Trophoblast cell (in vitro differentiated cells and primary cell): ENCODE results near the gene TMPO.
A peak's percentile ranks its signal among the peaks of the same experiment; 100 is the strongest.

Source experiments
- DNase-seq, 2 donors: peaks; one replicate each; pipeline ENCODE4 v3.0.0-alpha.2; 2016
- H2AFZ ChIP-seq: 2 replicates; pipeline ENCODE4 v1.6.1; 2013; ENCODE audit warnings: low read length, moderate library complexity, mild to moderate bottlenecking; ENCODE audit not compliant: insufficient read depth, poor library complexity
- H2AK5ac ChIP-seq: 2 replicates; pipeline ENCODE4 v1.6.1; 2013; ENCODE audit warnings: mild to moderate bottlenecking, low read length
- H2BK120ac ChIP-seq: 2 replicates; pipeline ENCODE4 v1.6.1; 2013; ENCODE audit warnings: low read length, mild to moderate bottlenecking, moderate library complexity; ENCODE audit not compliant: insufficient read depth, poor library complexity
- H2BK12ac ChIP-seq: 2 replicates; pipeline ENCODE4 v1.6.1; 2013; ENCODE audit warnings: mild to moderate bottlenecking, low read length, moderate library complexity
- H2BK5ac ChIP-seq: 2 replicates; pipeline ENCODE4 v1.6.1; 2013; ENCODE audit warnings: low read length, low read depth, moderate library complexity, mild to moderate bottlenecking; ENCODE audit not compliant: poor library complexity
- H3K14ac ChIP-seq: 2 replicates; pipeline ENCODE4 v1.6.1; 2013; ENCODE audit warnings: mild to moderate bottlenecking, low read length
- H3K18ac ChIP-seq: 2 replicates; pipeline ENCODE4 v1.6.1; 2013; ENCODE audit warnings: mild to moderate bottlenecking, low read length
- H3K23ac ChIP-seq: 2 replicates; pipeline ENCODE4 v1.6.1; 2013; ENCODE audit warnings: low read length
- H3K27ac ChIP-seq: 2 replicates; pipeline ENCODE4 v1.5.1; 2013; ENCODE audit warnings: low read depth, mild to moderate bottlenecking, inconsistent platforms, low read length, moderate library complexity
- H3K27me3 ChIP-seq: 2 replicates; pipeline ENCODE4 v1.6.1; 2013; ENCODE audit warnings: inconsistent platforms, mild to moderate bottlenecking, low read length, moderate library complexity; ENCODE audit not compliant: insufficient read depth
- H3K36me3 ChIP-seq, 2 experiments: 1 replicate in 1 of 2; 2 replicates in 1 of 2; pipeline ENCODE4 v1.6.1; 2013; ENCODE audit warnings: low read length in 2 of 2, mild to moderate bottlenecking in 2 of 2, moderate library complexity in 1 of 2; ENCODE audit not compliant: insufficient read depth in 2 of 2, control insufficient read depth in 1 of 2
- H3K4ac ChIP-seq: 2 replicates; pipeline ENCODE4 v1.6.1; 2013; ENCODE audit warnings: low read depth, mild to moderate bottlenecking, low read length, moderate library complexity
- H3K4me1 ChIP-seq, 2 experiments: 1 replicate in 1 of 2; 2 replicates in 1 of 2; pipeline ENCODE4 v1.6.1; 2013; ENCODE audit warnings: low read length in 2 of 2, mild to moderate bottlenecking in 2 of 2, moderate library complexity in 1 of 2; ENCODE audit not compliant: insufficient read depth in 2 of 2, control insufficient read depth in 1 of 2
- H3K4me2 ChIP-seq: 2 replicates; pipeline ENCODE4 v1.6.1; 2013; ENCODE audit warnings: inconsistent platforms, mild to moderate bottlenecking, low read length, moderate library complexity
- H3K4me3 ChIP-seq: 2 replicates; pipeline ENCODE4 v1.5.1; 2013; ENCODE audit warnings: mild to moderate bottlenecking, low read depth, low read length, inconsistent platforms
- H3K79me1 ChIP-seq: one replicate; pipeline ENCODE4 v1.6.1; 2013; ENCODE audit warnings: low read length
- H3K79me2 ChIP-seq: 2 replicates; pipeline ENCODE4 v1.6.1; 2013; ENCODE audit warnings: low read length, mild to moderate bottlenecking; ENCODE audit not compliant: control insufficient read depth, insufficient read depth, poor library complexity
- H3K9ac ChIP-seq: 2 replicates; pipeline ENCODE4 v1.6.1; 2013; ENCODE audit warnings: mild to moderate bottlenecking, low read length
- H3K9me3 ChIP-seq: 2 replicates; pipeline ENCODE4 v1.6.1; 2013; ENCODE audit warnings: low read depth, mild to moderate bottlenecking, control low read depth, inconsistent platforms, low read length; ENCODE audit not compliant: insufficient read depth
- H4K12ac ChIP-seq: 2 replicates; pipeline ENCODE4 v1.6.1; 2013; ENCODE audit warnings: low read depth, mild to moderate bottlenecking, low read length, moderate library complexity
- H4K8ac ChIP-seq: 2 replicates; pipeline ENCODE4 v1.6.1; 2013; ENCODE audit warnings: low read depth, mild to moderate bottlenecking, low read length, moderate library complexity
- H4K91ac ChIP-seq: one replicate; pipeline ENCODE4 v1.6.1; 2013; ENCODE audit warnings: low read depth, mild to moderate bottlenecking, low read length, moderate library complexity
- WGBS: extraction: QIAGEN DNeasy Blood & Tissue Kit; methylation state at CpG from one replicate; pipeline ENCODE4 v1.1.7; 2013; ENCODE audit warnings: missing lambda C conversion rate; ENCODE audit not compliant: insufficient read length, insufficient coverage; ENCODE audit errors: extremely low coverage; 5-methylcytosine and 5-hydroxymethylcytosine counted together

TMPO gene

DNA sequence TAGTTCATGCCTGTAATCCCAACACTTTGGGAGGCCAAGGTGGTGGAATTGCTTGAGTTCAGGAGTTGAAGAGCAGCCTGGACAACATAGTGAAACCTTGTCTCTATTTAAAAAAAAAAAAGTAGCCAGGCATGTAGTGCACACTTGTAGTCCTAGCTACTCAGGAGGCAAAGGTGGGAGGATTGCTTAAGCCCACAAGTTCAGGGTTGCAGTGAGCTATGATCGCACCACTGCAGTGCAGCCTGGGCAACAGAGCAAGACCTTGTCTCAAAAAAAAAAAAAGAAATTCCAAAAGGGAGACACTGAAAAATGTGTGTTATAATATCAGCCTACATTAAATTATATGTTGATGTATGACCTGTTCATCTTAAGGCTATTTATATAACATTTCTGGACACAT is 14.7 kb downstream of the TMPO start:
- Histone ChIP-seq H3K4me1 (no peaks in the 10 kb centered on the region), H3K36me3 (peaks cover 18 to 24% of the 10 kb centered on the region in 2 experiments), H3K79me2 (no peaks in the 10 kb centered on the region), H2AK5ac (no peak overlapping the region), H4K91ac (no peak overlapping the region), H2AFZ (no peak overlapping the region), H3K27me3 (no peaks in the 10 kb centered on the region), H3K9ac (no peak overlapping the region), H3K9me3 (no peaks in the 10 kb centered on the region), H3K18ac (no peak overlapping the region), H2BK12ac (no peak overlapping the region), H3K4me2 (no peak overlapping the region), H3K4ac (no peak overlapping the region), H2BK5ac (no peak overlapping the region), H3K79me1 (no peaks in the 10 kb centered on the region), H3K23ac (no peak overlapping the region), H3K27ac (no peak overlapping the region), H2BK120ac (no peak overlapping the region), H3K4me3 (no peak overlapping the region), H4K12ac (no peak overlapping the region), H3K14ac (no peak overlapping the region), H4K8ac (no peak overlapping the region)
- WGBS = no CpG with 5 or more reads among the region's 1 CpG
- DNase-seq = no peak

DNA sequence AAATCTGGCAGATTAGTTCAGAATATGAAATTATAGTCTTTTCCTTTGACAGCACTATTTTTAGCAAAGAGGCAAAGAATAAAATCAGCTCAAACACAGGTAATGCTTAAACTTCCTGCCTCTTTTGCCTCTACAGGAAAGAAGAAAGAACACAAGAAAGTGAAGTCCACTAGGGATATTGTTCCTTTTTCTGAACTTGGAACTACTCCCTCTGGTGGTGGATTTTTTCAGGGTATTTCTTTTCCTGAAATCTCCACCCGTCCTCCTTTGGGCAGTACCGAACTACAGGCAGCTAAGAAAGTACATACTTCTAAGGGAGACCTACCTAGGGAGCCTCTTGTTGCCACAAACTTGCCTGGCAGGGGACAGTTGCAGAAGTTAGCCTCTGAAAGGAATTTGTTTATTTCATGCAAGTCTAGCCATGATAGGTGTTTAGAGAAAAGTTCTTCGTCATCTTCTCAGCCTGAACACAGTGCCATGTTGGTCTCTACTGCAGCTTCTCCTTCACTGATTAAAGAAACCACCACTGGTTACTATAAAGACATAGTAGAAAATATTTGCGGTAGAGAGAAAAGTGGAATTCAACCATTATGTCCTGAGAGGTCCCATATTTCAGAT is 17.4 kb downstream of the TMPO start:
- Histone ChIP-seq H3K36me3 (peaks cover 18 to 22% of the 10 kb centered on the region in 2 experiments), H3K4me2 (no peak overlapping the region), H4K8ac (no peak overlapping the region), H2BK120ac (no peak overlapping the region), H3K4me1 (no peaks in the 10 kb centered on the region), H3K9me3 (no peaks in the 10 kb centered on the region), H2AK5ac (no peak overlapping the region), H3K4me3 (no peak overlapping the region), H2BK5ac (no peak overlapping the region), H2AFZ (no peak overlapping the region), H3K27ac (no peak overlapping the region), H3K79me1 (no peaks in the 10 kb centered on the region), H2BK12ac (no peak overlapping the region), H4K91ac (no peak overlapping the region), H3K9ac (no peak overlapping the region), H3K79me2 (no peaks in the 10 kb centered on the region), H3K18ac (no peak overlapping the region), H3K23ac (no peak overlapping the region), H3K14ac (no peak overlapping the region), H3K27me3 (no peaks in the 10 kb centered on the region), H3K4ac (no peak overlapping the region), H4K12ac (no peak overlapping the region)
- no CpG with 5 or more reads among the region's 4 CpGs for WGBS
- peak; percentile 28 to 84 for DNase-seq

DNA sequence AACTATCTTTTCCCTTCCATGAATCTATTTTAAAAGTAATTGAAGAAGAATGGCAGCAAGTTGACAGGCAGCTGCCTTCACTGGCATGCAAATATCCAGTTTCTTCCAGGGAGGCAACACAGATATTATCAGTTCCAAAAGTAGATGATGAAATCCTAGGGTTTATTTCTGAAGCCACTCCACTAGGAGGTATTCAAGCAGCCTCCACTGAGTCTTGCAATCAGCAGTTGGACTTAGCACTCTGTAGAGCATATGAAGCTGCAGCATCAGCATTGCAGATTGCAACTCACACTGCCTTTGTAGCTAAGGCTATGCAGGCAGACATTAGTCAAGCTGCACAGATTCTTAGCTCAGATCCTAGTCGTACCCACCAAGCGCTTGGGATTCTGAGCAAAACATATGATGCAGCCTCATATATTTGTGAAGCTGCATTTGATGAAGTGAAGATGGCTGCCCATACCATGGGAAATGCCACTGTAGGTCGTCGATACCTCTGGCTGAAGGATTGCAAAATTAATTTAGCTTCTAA is 18.4 kb downstream of the TMPO start:
- WGBS = no CpG with 5 or more reads among the region's 4 CpGs
- H4K12ac ChIP-seq = no peak overlapping the region
- H3K79me1 ChIP-seq = no peaks in the 10 kb centered on the region
- H3K27ac ChIP-seq = no peak overlapping the region
- H3K9me3 ChIP-seq = no peaks in the 10 kb centered on the region
- no peak overlapping the region for H2BK5ac ChIP-seq
- H3K4me2 ChIP-seq = no peak overlapping the region
- no peak overlapping the region for H3K4me3 ChIP-seq
- H3K9ac ChIP-seq = peak overlapping the region; percentile 59
- H4K91ac ChIP-seq = no peak overlapping the region
- no peak overlapping the region for H4K8ac ChIP-seq
- no peak overlapping the region for H2BK120ac ChIP-seq
- no peak overlapping the region for H3K18ac ChIP-seq
- H3K23ac ChIP-seq = no peak overlapping the region
- DNase-seq = peak; percentile 5 to 63
- H3K79me2 ChIP-seq = no peaks in the 10 kb centered on the region
- peaks cover 17 to 18% of the 10 kb centered on the region in 2 experiments for H3K36me3 ChIP-seq
- no peaks in the 10 kb centered on the region for H3K27me3 ChIP-seq
- H2AFZ ChIP-seq = no peak overlapping the region
- H3K14ac ChIP-seq = no peak overlapping the region
- no peaks in the 10 kb centered on the region for H3K4me1 ChIP-seq
- H2AK5ac ChIP-seq = no peak overlapping the region
- no peak overlapping the region for H2BK12ac ChIP-seq
- no peak overlapping the region for H3K4ac ChIP-seq

DNA sequence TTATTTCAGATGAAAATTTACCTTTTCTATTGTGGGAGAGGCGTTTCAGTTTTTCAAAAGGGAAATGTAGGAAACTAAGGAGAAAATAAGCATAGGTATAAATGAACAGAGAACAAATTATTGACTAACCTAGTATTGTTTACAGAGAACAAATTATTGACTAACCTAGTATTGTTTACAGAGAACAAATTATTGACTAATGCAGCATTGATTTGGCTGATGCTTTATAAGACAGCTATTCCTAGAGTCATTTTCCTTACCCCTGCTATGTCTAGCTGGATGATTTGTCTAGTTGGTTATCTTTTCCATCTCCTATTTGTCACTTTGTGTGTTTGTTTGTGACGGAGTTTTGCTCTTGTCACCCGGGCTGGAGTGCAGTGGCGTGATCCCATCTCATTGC is 22.6 kb downstream of the TMPO start:
- Histone ChIP-seq H3K79me1 (no peaks in the 10 kb centered on the region), H3K36me3 (peaks cover 15% of the 10 kb centered on the region in 2 experiments), H3K4me3 (no peak overlapping the region), H2BK5ac (no peak overlapping the region), H2AK5ac (no peak overlapping the region), H3K27me3 (no peaks in the 10 kb centered on the region), H3K4me1 (no peaks in the 10 kb centered on the region), H2AFZ (no peak overlapping the region), H3K79me2 (no peaks in the 10 kb centered on the region), H3K14ac (no peak overlapping the region), H3K9ac (no peak overlapping the region), H2BK120ac (no peak overlapping the region), H3K4ac (no peak overlapping the region), H2BK12ac (no peak overlapping the region), H3K27ac (no peak overlapping the region), H3K18ac (no peak overlapping the region), H4K91ac (no peak overlapping the region), H3K9me3 (no peaks in the 10 kb centered on the region), H3K23ac (no peak overlapping the region), H4K12ac (no peak overlapping the region), H4K8ac (no peak overlapping the region), H3K4me2 (no peak overlapping the region)
- no CpG with 5 or more reads among the region's 4 CpGs for WGBS
- DNase-seq = no peak
